Measurements from ENCODE around the gene MTFR2. TPM values are rescaled to one million over a fixed set of nuclear protein-coding genes. Genes with fewer than 3 reads are reported as not detected.

MTFR2 gene
- total RNA-seq = 10 to 100 TPM; 15.3 to 31.0 TPM

DNA sequence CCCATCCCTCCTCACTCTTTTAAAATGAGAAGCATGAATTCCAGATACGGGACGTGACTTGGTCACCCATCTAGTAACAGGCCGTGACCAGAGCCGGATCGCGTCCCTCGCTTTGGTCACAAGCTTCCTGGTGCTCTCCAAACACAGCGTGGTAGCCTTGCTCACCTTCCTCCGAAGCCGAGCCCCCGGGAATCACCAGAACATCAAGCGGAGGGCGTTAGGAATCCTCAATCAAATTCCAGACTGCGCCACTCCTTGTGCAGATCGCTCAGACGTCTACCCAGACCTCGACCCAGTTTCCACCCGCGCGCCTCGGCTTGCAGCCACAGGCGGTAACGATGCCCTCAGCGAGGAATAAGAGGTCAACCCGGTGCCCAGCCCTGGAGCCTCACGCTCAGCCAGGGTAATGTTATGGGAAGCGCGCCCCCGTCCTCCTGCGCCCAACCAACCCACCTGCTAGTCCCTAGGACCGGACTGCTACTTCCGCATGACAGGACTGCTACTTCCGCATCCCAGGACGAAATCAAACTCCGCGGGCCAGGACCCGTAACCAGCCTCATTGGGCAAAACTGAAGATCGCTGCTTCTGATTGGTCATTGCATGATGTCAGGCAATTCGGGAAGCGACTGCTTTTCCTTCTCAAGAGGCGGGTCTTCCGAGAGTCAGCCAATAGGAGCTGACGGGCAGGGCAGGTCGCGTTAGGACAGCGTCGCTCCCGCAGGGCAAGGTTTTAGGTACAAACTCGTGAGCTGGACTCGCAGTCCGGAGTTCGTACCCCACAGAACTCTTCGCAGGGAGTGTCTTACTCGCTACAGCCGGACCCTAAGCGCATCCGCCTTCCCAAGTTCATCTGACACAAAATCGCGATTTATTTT, at the start of gene MTFR2:
TSS of gene MTFR2 (minus strand) at position 501 of the 875 bp plus-strand sequence. CDS start 1,212 bp downstream, outside the sequence.
- peak; percentile 96 for ATAC-seq (replicated peaks)
- peak within 1 kb of the TSS; percentile 92 for H3K27ac Mint-ChIP-seq
- peak within 1 kb of the TSS; percentile 97 for H3K4me3 Mint-ChIP-seq
- H3K4me1 Mint-ChIP-seq = peaks cover 32% of the 10 kb centered on the region
- peaks cover 44% of the 10 kb centered on the region for H3K36me3 Mint-ChIP-seq (ENCODE audit: low read depth)
- H3K9me3 Mint-ChIP-seq = no peaks in the 10 kb centered on the region
- H3K27me3 Mint-ChIP-seq = no peaks in the 10 kb centered on the region

DNA sequence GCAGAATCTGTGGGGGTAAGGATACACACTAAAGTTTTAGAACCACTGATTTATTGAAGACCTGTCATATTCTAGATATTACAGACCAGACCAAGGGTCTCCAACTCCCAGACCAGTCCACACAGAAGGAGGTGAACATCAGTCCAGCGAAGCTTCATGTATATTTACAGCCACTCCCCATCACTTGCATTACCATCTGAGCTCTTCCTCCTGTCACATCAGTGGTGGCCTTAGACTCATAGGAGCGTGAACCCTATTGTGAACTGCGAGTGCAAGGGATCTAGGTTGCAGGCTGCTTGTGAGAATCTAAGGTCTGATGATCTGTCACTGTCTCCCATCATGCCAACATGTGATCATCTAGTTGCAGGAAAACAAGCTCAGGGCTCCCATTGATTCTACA, 44.5 kb upstream of the MTFR2 start:
- no peak for ATAC-seq (replicated peaks)
- Mint-ChIP-seq H3K27ac (no peak overlapping the region), H3K36me3 (ENCODE audit: low read depth) (peaks cover 12% of the 10 kb centered on the region), H3K4me3 (no peak overlapping the region), H3K9me3 (no peaks in the 10 kb centered on the region), H3K27me3 (no peaks in the 10 kb centered on the region), H3K4me1 (peaks cover 4% of the 10 kb centered on the region)

DNA sequence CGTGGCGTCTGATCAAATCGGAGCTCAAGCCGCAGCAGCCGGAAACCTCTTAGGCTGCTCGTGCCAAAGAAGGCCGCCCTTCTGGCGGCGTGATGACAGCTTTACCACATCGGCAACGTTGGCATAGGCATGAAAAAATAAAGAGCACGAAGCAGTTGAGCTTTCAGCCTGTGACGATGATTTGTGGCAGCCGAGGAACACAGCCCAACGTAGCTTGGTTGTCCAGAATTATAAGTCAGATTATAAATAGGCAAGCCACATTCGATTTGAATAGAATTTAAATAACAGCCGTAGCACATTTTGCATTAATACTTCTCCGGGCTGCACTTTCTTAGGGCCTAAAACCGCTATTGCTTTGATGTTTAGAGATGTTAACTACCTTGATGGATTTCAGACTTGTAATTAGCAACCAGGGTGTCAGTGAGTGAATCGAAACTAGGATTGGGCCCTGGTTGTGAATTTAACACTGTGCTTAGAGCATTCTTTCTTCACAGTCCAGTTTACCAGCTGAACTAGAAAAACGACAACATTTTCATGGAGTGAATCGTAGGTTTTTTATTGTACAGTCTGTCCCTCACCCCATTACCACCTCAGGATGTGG, 40.4 kb upstream of the MTFR2 start:
- H3K4me1 Mint-ChIP-seq = peaks cover 10% of the 10 kb centered on the region
- peaks cover 51% of the 10 kb centered on the region for H3K36me3 Mint-ChIP-seq (ENCODE audit: low read depth)
- peak; percentile 56 for ATAC-seq (replicated peaks)
- H3K4me3 Mint-ChIP-seq = peak overlapping the region; percentile 99
- no peaks in the 10 kb centered on the region for H3K9me3 Mint-ChIP-seq
- H3K27ac Mint-ChIP-seq = peak overlapping the region; percentile 100
- no peaks in the 10 kb centered on the region for H3K27me3 Mint-ChIP-seq

DNA sequence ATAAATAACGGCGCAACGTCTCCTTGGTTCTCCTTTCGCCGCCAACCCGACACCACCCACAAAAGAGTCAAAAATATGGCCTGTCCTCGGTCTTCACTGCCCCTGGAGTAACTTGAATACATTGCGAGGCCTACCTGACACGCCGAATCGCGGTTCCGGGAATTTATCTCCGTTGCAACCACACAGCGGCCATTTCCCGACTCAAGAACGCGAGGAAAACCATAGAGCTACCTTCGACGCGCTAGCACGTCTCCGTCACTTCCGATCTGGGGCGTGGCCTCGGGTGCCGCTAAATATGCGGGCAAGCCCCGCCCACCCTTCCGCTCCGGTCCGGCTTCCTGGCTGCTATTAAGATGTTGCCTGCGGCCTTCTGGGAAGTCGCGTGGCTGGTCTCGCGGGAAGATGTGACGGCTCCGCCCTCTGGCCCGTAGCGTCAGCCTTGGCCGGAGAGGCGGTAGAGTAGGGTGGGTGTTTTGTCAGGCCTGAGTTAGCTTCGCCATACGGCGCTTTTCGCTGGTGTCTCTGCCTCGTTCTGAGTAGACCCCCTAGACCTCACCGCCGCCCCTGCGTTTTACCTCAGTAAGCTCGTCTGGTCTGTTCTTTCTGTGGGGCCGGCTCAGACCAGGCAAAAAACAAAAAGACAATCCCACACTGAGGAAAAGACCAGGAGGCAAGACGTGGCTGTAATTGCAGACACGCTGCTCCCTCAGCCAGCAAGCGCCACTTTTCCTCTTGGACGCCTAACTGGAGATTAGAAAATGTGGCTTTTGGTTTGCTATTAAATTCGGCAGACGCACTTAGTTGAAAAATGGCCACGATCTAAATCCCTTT, 39.7 kb upstream of the MTFR2 start, which contains the start of gene BCLAF1:
TSS of gene BCLAF1 (minus strand) at position 268 of the 831 bp plus-strand sequence. CDS start 9,980 bp downstream, outside the sequence.
- peak; percentile 88 for ATAC-seq (replicated peaks)
- Mint-ChIP-seq H3K4me1 (peaks cover 17% of the 10 kb centered on the region), H3K36me3 (ENCODE audit: low read depth) (peaks cover 58% of the 10 kb centered on the region), H3K27me3 (no peaks in the 10 kb centered on the region), H3K27ac (peak within 1 kb of the TSS; percentile 100), H3K4me3 (peak within 1 kb of the TSS; percentile 99), H3K9me3 (no peaks in the 10 kb centered on the region)

DNA sequence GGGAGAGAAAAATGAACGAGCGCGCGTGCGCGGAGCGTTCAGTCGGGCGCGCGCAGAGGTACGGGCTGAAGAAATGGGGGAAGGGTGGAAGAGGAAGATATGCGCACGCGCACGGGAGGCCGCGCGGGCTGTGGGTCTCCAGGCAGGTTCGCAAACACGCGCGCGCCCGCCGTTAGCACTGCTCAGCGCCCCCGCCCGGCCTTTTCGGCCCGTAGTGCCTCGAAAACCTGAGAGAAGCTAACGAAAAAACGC, 39.1 kb upstream of the MTFR2 start:
- H3K9me3 Mint-ChIP-seq = no peaks in the 10 kb centered on the region
- peaks cover 23% of the 10 kb centered on the region for H3K4me1 Mint-ChIP-seq
- H3K27ac Mint-ChIP-seq = peak overlapping the region; percentile 100

DNA sequence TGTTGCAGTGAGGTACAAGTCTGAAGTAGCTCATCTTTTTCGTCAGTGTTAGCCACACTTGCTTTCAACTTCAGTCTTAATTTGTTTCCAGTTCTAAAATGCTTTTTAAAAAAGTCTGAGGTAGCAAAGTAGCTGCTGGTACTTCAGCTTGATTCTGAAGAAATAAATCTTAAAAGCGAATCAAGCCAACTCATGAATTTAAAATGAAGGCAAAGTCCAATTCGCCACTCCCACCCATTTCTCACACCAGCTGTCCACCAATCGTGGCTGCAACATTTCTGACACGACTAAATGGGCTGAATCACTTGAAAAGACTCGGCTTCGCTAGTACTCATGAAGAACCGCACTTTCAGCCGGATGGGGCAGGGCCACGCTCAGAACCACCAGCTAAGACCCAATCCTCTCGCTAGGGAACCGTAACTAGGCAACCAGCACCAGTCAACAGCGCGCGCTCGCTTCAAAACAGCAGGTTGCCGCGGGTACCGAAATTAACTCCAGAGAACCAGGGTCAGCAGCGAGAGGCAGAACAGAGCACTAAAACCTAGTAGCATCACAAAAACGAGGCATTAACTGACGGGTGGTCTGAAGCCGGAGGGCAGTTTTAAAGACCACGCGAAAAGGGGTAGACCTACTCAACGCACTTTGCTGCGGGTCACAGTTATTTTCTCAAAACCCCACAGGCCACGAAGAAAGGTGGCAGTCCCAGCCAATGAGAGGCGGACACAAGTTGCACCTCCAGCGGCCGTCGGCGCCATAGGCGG, 38.6 kb upstream of the MTFR2 start:
- Mint-ChIP-seq H3K9me3 (no peaks in the 10 kb centered on the region), H3K4me3 (peak overlapping the region; percentile 99), H3K27me3 (no peaks in the 10 kb centered on the region), H3K36me3 (ENCODE audit: low read depth) (peaks cover 66% of the 10 kb centered on the region), H3K4me1 (peaks cover 24% of the 10 kb centered on the region), H3K27ac (peak overlapping the region; percentile 100)
- peak; percentile 60 for ATAC-seq (replicated peaks)

More for the DNA sequence above, 39.1 kb upstream of the MTFR2 start:
- H3K36me3 Mint-ChIP-seq (ENCODE audit: low read depth) = peaks cover 63% of the 10 kb centered on the region
- H3K4me3 Mint-ChIP-seq = peak overlapping the region; percentile 99
- peak; percentile 61 for ATAC-seq (replicated peaks)
- no peaks in the 10 kb centered on the region for H3K27me3 Mint-ChIP-seq

DNA sequence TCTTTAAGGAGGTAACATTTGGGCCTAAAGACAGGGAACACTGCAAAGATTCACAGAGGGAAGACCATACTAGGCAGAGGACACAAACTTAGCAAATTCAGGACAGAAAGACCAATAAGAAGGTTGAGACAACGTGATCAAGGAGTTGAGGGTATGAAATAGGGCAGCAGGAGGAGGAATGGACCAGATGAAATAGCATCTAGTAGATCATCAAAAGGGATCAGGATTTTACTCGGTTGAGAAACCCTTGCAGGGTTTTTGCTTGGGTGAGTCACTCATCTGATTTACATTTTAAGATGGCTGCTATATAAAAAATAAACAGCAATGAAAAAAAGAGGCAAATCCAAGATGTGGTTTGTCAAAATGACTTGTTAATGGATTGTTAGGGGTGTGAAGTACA, 34.8 kb upstream of the MTFR2 start:
- Mint-ChIP-seq H3K4me3 (peak overlapping the region; percentile 99), H3K9me3 (no peaks in the 10 kb centered on the region), H3K36me3 (ENCODE audit: low read depth) (peaks cover 95% of the 10 kb centered on the region), H3K27me3 (no peaks in the 10 kb centered on the region), H3K4me1 (peaks cover 42% of the 10 kb centered on the region), H3K27ac (peak overlapping the region; percentile 82)
- no peak for ATAC-seq (replicated peaks)

DNA sequence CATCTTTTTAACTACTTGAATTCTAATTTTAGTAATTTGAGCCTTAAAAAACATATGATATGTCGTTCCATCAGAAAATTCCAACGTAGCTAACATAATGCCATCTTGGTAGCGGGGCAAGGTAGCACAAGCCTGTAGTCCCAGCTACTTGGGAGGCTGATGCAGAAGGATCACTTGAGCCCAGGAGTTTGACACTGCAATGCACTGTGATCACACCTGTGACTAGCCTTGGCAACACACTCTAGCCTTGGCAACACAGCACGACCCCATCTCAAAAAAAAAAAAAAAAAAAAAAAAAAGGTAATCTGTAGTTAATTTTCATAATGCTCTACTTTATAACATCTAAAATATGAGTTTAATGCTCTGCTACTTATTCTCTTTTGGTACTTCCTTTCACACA, 32.8 kb upstream of the MTFR2 start:
- peaks cover 95% of the 10 kb centered on the region for H3K36me3 Mint-ChIP-seq (ENCODE audit: low read depth)
- ATAC-seq (replicated peaks) = no peak
- peaks cover 38% of the 10 kb centered on the region for H3K4me1 Mint-ChIP-seq
- peak overlapping the region; percentile 99 for H3K4me3 Mint-ChIP-seq
- no peaks in the 10 kb centered on the region for H3K27me3 Mint-ChIP-seq
- peak overlapping the region; percentile 78 for H3K27ac Mint-ChIP-seq
- no peaks in the 10 kb centered on the region for H3K9me3 Mint-ChIP-seq

DNA sequence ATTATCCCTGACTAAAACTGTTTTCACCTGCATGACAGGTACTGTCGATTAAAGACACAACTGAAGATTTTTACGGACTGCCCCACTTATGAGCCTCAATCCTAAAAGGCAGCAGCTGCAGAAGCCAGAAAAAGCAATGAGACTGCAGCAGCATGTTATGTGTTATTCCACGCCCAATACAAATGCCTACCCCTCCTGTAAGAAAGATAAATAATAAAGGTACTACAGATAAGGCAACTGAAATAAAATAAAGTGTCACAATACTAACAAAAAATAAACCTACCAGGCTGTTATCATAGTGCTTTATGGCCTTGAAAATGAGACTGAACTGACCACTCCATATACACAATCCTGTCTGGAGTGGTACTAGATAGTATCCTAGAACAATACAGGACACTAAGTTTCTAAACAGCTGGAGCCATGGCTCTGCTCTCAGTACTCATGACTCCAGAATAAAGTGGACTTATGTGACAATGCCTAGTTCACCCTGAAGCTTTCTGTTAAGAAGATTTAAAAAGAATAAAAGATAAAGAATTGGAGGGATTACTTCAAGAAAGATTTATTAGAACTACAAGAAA, 30.0 kb upstream of the MTFR2 start:
- H3K4me3 Mint-ChIP-seq = no peak overlapping the region

DNA sequence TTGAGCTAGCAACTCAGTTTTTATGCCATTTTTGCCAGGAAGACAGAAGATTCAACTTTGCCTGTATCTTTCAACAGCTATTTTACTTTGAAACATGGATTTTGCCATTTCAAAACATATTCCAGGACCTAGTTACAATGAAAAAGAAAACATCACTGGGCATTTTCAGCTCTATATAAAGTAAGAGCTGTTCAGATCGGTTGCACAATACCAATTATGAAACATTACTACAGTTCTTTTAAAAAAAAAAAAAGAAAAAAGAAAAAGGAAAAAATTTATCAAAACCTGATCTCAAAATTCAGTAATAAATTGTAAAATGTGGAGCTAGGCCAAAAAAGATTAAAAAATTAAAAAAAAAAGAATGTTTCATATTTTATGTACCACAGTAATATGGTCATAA, 24.0 kb upstream of the MTFR2 start:
- Mint-ChIP-seq H3K36me3 (ENCODE audit: low read depth) (peaks cover 100% of the 10 kb centered on the region), H3K27ac (no peak overlapping the region), H3K9me3 (no peaks in the 10 kb centered on the region), H3K27me3 (no peaks in the 10 kb centered on the region), H3K4me3 (no peak overlapping the region), H3K4me1 (peaks cover 20% of the 10 kb centered on the region)
- no peak for ATAC-seq (replicated peaks)

More for the DNA sequence above, 30.0 kb upstream of the MTFR2 start:
- Mint-ChIP-seq H3K27me3 (no peaks in the 10 kb centered on the region), H3K36me3 (ENCODE audit: low read depth) (peaks cover 97% of the 10 kb centered on the region), H3K4me1 (peaks cover 38% of the 10 kb centered on the region), H3K27ac (no peak overlapping the region), H3K9me3 (no peaks in the 10 kb centered on the region)
- ATAC-seq (replicated peaks) = no peak

DNA sequence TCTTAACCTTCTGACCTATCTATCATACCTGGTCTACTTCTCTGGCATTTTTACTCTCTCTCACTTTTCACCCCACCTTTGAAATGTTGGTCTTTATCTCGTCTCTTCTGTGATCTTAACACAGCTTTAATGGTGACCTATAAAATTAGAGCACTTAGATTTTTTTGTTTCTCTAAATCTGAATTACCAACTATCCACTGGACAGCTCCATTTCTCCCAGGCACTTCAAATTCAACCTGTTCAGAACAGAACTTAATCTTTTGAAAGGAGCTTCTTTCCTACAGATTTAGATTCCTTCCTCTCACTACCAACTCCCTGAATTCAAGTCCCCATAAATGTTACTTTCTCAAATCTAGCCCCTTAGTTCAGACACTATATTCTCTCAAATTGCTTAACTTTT, 15.0 kb upstream of the MTFR2 start:
- peaks cover 19% of the 10 kb centered on the region for H3K4me1 Mint-ChIP-seq
- H3K36me3 Mint-ChIP-seq (ENCODE audit: low read depth) = peaks cover 100% of the 10 kb centered on the region
- no peaks in the 10 kb centered on the region for H3K9me3 Mint-ChIP-seq
- no peak overlapping the region for H3K4me3 Mint-ChIP-seq
- no peak for ATAC-seq (replicated peaks)
- peak overlapping the region; percentile 69 for H3K27ac Mint-ChIP-seq
- H3K27me3 Mint-ChIP-seq = no peaks in the 10 kb centered on the region

DNA sequence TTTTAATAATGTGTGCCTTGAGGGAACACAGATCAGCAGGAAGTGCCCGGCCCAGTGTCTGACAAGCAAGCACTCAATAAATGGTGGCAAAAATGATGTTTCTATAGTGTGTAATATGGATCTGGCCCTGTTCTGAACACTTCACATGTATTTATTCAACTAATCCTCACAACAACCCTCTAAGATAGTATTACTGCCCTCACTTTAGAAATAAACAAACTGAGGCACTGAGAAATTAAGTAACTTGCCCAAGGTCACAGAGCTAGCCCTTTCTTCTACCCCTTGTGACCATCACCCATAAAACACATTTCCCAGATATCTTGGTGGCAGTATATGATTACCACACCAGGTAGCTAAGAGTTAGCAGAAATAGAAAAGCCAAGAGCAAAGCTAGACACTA, 12.8 kb upstream of the MTFR2 start:
- Mint-ChIP-seq H3K27ac (no peak overlapping the region), H3K4me3 (no peak overlapping the region), H3K27me3 (no peaks in the 10 kb centered on the region), H3K9me3 (no peaks in the 10 kb centered on the region), H3K36me3 (ENCODE audit: low read depth) (peaks cover 100% of the 10 kb centered on the region), H3K4me1 (peaks cover 19% of the 10 kb centered on the region)
- ATAC-seq (replicated peaks) = no peak

DNA sequence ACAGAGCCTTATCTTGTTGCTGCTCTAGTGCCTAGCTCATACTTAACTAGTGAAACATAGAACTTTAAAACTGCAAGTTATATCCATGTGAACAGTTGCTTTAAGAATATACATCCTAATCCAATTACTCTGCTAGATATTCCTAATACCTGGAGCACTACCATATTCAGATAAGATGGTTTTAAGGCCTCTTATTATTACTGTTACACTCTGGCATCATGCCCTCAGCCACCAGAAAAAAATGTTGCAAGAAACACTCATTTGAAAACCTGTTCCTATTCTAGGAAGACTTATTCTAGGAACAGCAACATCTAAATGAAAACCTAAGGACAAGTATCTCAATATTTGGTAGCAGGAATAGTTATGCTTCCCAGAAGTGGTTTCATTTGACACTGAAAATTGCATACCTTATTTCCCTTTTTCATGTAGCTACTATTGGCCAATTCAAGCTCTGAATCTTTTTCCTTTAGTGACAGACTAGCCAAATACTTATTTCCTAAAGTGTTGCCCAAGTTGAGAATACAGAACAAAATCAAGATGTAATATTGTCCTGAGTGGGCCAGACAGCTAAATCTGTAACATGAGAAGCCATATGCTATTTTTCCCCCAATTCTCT, 4.8 kb upstream of the MTFR2 start:
- Mint-ChIP-seq H3K9me3 (no peaks in the 10 kb centered on the region), H3K27me3 (no peaks in the 10 kb centered on the region), H3K4me1 (peaks cover 24% of the 10 kb centered on the region), H3K27ac (peak overlapping the region; percentile 20), H3K4me3 (no peak overlapping the region), H3K36me3 (ENCODE audit: low read depth) (peaks cover 46% of the 10 kb centered on the region)
- ATAC-seq (replicated peaks) = no peak

Measured in activated T-helper 17 cell treated with anti-CD3 and anti-CD28 coated beads, Interleukin-2, amount 50 U/mL, for 72 hours (primary cell).